ENCODE measurements around the gene RARS1.

- no peak for TF ChIP-seq EZH2 (IDR thresholded peaks at IDR 0.05; ENCODE audit: borderline replicate concordance, low read depth, low read length, poor library complexity, severe bottlenecking)
- no peak for TF ChIP-seq CTCF (conservative IDR thresholded peaks at IDR 0.05; ENCODE audit: low read depth, low read length)
These were observed 22.1 kb upstream of the RARS1 start for GRCh38 chr5:168464214-168464613.
